Suprapubic skin (tissue), 4 donors: ENCODE measurements around the gene FHIP1A.

Experiments used
- POLR2A ChIP-seq, 2 donors: fragments of 450-650 bp; IDR thresholded peaks; one replicate each; pipeline ENCODE4 v1.6.1; 2017; ENCODE audit warnings: antibody characterized with exemption in 2 of 2, mild to moderate bottlenecking in 2 of 2, moderate library complexity in 2 of 2
- POLR2AphosphoS5 ChIP-seq, 3 donors: sonication (generic); formaldehyde crosslinking; IDR thresholded peaks; one replicate each; pipeline ENCODE4 v1.6.1; 2017; ENCODE audit warnings: antibody characterized with exemption in 3 of 3
- TF ChIP-seq, protein P1 (sequence below), 2 donors: fragments of 200-600 bp in 1 of 2; fragments of 450-650 bp in 1 of 2; sonication (generic) in 1 of 2; IDR thresholded peaks; one replicate each; pipeline ENCODE4 v1.5.1; 2016 to 2019; ENCODE audit warnings: antibody characterized with exemption in 2 of 2, mild to moderate bottlenecking in 1 of 2, moderate library complexity in 1 of 2

DNA sequence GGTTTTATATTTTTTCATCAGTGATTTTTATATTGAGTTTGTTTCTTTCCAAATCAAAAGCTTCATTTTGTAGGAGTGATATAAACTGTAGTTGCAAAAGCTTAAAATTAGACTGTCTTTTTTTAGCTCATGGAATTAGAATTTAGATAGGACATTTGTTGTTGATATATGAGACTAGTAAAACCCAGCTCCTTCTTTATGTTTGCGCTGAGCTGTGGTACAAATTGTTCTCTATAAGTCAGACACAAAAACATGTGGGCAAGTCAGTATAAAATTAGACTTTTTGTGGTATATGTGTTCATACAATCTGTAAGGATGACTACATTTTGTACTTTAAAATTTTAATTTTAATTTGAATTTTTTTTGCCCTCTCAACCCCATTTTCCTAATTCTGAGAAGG lies 18.3 kb downstream of the FHIP1A start:
- TF ChIP-seq, protein P1, sequence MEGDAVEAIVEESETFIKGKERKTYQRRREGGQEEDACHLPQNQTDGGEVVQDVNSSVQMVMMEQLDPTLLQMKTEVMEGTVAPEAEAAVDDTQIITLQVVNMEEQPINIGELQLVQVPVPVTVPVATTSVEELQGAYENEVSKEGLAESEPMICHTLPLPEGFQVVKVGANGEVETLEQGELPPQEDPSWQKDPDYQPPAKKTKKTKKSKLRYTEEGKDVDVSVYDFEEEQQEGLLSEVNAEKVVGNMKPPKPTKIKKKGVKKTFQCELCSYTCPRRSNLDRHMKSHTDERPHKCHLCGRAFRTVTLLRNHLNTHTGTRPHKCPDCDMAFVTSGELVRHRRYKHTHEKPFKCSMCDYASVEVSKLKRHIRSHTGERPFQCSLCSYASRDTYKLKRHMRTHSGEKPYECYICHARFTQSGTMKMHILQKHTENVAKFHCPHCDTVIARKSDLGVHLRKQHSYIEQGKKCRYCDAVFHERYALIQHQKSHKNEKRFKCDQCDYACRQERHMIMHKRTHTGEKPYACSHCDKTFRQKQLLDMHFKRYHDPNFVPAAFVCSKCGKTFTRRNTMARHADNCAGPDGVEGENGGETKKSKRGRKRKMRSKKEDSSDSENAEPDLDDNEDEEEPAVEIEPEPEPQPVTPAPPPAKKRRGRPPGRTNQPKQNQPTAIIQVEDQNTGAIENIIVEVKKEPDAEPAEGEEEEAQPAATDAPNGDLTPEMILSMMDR (IDR thresholded peaks at IDR 0.05): no peak
- TF ChIP-seq POLR2A (IDR thresholded peaks at IDR 0.05) (no peak), POLR2AphosphoS5 (IDR thresholded peaks at IDR 0.05) (no peak)
